ENCODE measurements around the gene CACNA2D1. TPM values are rescaled to one million over a fixed set of nuclear protein-coding genes. Genes with fewer than 3 reads are reported as not detected.

Gene CACNA2D1
- total RNA-seq, 1 experiment from 2014 or later = 9.8 TPM

DNA sequence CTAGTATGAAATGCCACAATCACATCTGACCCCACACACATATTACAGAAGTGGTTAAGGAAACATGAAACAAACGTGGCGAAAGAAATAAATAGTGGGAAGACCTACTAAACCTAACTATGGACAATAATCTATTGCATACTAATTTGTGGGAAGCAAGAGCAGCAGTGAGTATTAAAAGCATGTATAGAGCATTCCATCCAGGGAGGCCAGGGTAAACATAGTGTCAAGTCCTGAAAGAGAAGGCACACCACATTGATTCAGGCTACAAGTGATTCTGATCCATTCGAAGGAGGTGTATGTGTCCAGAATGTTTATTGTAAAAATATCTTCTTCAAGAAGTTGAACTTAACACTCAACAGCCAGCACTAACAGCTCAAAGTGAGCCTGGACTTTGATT, 29.2 kb downstream of the CACNA2D1 start:
- ATAC-seq (no peak), DNase-seq (ENCODE audit: low read depth, low spot score) (no peak)
- ChIA-PET CTCF (no interaction called here), POLR2A (no interaction called here)
- no TSS peak for BruUV-seq (replicated peaks)
- H3K4me1 ChIP-seq (ENCODE audit: control insufficient read depth, insufficient read depth, low read length) = no peaks in the 10 kb centered on the region
- H3K9me3 ChIP-seq (ENCODE audit: control insufficient read depth, insufficient read depth, low read depth, low read length) = no peaks in the 10 kb centered on the region
- intact Hi-C loops (cut with micrococcal nuclease; ENCODE audit: unreplicated experiment) = no loop called here
- no peaks in the 10 kb centered on the region for H3K27me3 ChIP-seq (ENCODE audit: control insufficient read depth, insufficient read depth, low read length)
- H3K36me3 ChIP-seq (ENCODE audit: control insufficient read depth, insufficient read depth, low read length) = no peaks in the 10 kb centered on the region
- TF ChIP-seq TCF7L2 (IDR thresholded peaks at IDR 0.05; ENCODE audit: low read depth, low read length) (no peak), POLR2AphosphoS5 (IDR thresholded peaks at IDR 0.05; ENCODE audit: low read depth, low read length) (no peak)
- TF ChIP-seq, protein P1, sequence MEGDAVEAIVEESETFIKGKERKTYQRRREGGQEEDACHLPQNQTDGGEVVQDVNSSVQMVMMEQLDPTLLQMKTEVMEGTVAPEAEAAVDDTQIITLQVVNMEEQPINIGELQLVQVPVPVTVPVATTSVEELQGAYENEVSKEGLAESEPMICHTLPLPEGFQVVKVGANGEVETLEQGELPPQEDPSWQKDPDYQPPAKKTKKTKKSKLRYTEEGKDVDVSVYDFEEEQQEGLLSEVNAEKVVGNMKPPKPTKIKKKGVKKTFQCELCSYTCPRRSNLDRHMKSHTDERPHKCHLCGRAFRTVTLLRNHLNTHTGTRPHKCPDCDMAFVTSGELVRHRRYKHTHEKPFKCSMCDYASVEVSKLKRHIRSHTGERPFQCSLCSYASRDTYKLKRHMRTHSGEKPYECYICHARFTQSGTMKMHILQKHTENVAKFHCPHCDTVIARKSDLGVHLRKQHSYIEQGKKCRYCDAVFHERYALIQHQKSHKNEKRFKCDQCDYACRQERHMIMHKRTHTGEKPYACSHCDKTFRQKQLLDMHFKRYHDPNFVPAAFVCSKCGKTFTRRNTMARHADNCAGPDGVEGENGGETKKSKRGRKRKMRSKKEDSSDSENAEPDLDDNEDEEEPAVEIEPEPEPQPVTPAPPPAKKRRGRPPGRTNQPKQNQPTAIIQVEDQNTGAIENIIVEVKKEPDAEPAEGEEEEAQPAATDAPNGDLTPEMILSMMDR (IDR thresholded peaks at IDR 0.05) = no peak
- in situ Hi-C loops (cut with HindIII; ENCODE audit: low pct_unique_long_range_greater_than_20kb, low sequenced_read_pairs) = no loop called here
- no peak overlapping the region for H3K27ac ChIP-seq (ENCODE audit: low read length)
- no peak overlapping the region for H3K4me3 ChIP-seq (ENCODE audit: low read depth in 2 of 2, low read length in 2 of 2)

GRCh38 chr7:82413237-82413636, 30.3 kb downstream of the CACNA2D1 start:
- ChIA-PET CTCF (no interaction called here), POLR2A (no interaction called here)
- in situ Hi-C loops (cut with HindIII; ENCODE audit: low pct_unique_long_range_greater_than_20kb, low sequenced_read_pairs) = no loop called here
- no peaks in the 10 kb centered on the region for H3K36me3 ChIP-seq (ENCODE audit: control insufficient read depth, insufficient read depth, low read length)
- no peak for DNase-seq (ENCODE audit: low read depth, low spot score)
- ATAC-seq = no peak
- no peak overlapping the region for H3K27ac ChIP-seq (ENCODE audit: low read length)
- H3K4me3 ChIP-seq (ENCODE audit: low read depth in 2 of 2, low read length in 2 of 2) = no peak overlapping the region
- BruUV-seq (replicated peaks) = no TSS peak
- intact Hi-C loops (cut with micrococcal nuclease; ENCODE audit: unreplicated experiment) = no loop called here
- H3K9me3 ChIP-seq (ENCODE audit: control insufficient read depth, insufficient read depth, low read depth, low read length) = no peaks in the 10 kb centered on the region
- H3K27me3 ChIP-seq (ENCODE audit: control insufficient read depth, insufficient read depth, low read length) = no peaks in the 10 kb centered on the region
- H3K4me1 ChIP-seq (ENCODE audit: control insufficient read depth, insufficient read depth, low read length) = no peaks in the 10 kb centered on the region
- TF ChIP-seq SIN3A (IDR thresholded peaks at IDR 0.05; ENCODE audit: borderline replicate concordance, insufficient read depth, low read depth, low read length) (no peak), TCF7L2 (IDR thresholded peaks at IDR 0.05; ENCODE audit: low read depth, low read length) (no peak)
- TF ChIP-seq, protein P2, sequence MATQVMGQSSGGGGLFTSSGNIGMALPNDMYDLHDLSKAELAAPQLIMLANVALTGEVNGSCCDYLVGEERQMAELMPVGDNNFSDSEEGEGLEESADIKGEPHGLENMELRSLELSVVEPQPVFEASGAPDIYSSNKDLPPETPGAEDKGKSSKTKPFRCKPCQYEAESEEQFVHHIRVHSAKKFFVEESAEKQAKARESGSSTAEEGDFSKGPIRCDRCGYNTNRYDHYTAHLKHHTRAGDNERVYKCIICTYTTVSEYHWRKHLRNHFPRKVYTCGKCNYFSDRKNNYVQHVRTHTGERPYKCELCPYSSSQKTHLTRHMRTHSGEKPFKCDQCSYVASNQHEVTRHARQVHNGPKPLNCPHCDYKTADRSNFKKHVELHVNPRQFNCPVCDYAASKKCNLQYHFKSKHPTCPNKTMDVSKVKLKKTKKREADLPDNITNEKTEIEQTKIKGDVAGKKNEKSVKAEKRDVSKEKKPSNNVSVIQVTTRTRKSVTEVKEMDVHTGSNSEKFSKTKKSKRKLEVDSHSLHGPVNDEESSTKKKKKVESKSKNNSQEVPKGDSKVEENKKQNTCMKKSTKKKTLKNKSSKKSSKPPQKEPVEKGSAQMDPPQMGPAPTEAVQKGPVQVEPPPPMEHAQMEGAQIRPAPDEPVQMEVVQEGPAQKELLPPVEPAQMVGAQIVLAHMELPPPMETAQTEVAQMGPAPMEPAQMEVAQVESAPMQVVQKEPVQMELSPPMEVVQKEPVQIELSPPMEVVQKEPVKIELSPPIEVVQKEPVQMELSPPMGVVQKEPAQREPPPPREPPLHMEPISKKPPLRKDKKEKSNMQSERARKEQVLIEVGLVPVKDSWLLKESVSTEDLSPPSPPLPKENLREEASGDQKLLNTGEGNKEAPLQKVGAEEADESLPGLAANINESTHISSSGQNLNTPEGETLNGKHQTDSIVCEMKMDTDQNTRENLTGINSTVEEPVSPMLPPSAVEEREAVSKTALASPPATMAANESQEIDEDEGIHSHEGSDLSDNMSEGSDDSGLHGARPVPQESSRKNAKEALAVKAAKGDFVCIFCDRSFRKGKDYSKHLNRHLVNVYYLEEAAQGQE (IDR thresholded peaks at IDR 0.05; ENCODE audit: insufficient read depth in 1 of 2, low read depth in 2 of 2, low read length in 1 of 2) = no peak

DNA sequence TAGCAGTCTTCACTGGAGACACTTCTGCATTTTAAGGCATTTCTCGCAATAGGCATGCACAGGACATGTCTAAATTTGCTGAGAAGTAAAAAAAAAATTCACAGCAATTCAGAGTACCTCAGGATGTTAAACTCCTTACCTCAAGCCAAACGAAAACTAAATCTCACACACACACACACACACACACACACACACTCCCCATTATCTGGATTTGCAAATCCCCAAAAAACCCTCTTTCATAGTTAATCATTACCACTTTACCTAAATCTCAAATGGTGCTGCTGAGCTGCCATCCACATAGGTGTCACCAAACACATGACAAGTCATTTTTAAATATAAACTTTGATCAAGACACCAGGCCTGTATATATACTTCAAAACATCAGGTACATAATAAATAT, 31.8 kb downstream of the CACNA2D1 start:
- Histone ChIP-seq H3K27me3 (ENCODE audit: control insufficient read depth, insufficient read depth, low read length) (no peaks in the 10 kb centered on the region), H3K36me3 (ENCODE audit: control insufficient read depth, insufficient read depth, low read length) (no peaks in the 10 kb centered on the region), H3K27ac (ENCODE audit: low read length) (no peak overlapping the region), H3K9me3 (ENCODE audit: control insufficient read depth, insufficient read depth, low read depth, low read length) (no peaks in the 10 kb centered on the region), H3K4me1 (ENCODE audit: control insufficient read depth, insufficient read depth, low read length) (no peaks in the 10 kb centered on the region), H3K4me3 (ENCODE audit: low read depth in 2 of 2, low read length in 2 of 2) (no peak overlapping the region)
- intact Hi-C loops (cut with micrococcal nuclease; ENCODE audit: unreplicated experiment) (no loop called here), in situ Hi-C loops (cut with HindIII; ENCODE audit: low pct_unique_long_range_greater_than_20kb, low sequenced_read_pairs) (no loop called here)
- ATAC-seq = no peak
- POLR2A ChIA-PET = no interaction called here
- no TSS peak for BruUV-seq (replicated peaks)
- no peak for DNase-seq (ENCODE audit: low read depth, low spot score)
- CTCF ChIA-PET = no interaction called here
- TF ChIP-seq TCF7L2 (IDR thresholded peaks at IDR 0.05; ENCODE audit: low read depth, low read length) (no peak), SIN3A (IDR thresholded peaks at IDR 0.05; ENCODE audit: borderline replicate concordance, insufficient read depth, low read depth, low read length) (no peak), POLR2AphosphoS5 (IDR thresholded peaks at IDR 0.05; ENCODE audit: low read depth, low read length) (no peak)
- TF ChIP-seq, protein P2 (IDR thresholded peaks at IDR 0.05; ENCODE audit: insufficient read depth in 1 of 2, low read depth in 2 of 2, low read length in 1 of 2) = no peak
- TF ChIP-seq, protein P1 (IDR thresholded peaks at IDR 0.05) = no peak
